ENCODE data around the gene SLC24A3. TPM values are rescaled to one million over a fixed set of nuclear protein-coding genes. Genes with fewer than 3 reads are reported as not detected.

Gene SLC24A3
- total and polyA plus RNA-seq, 4 donors, result 1.9 to 8.4 (median 5.8) TPM

- no peaks in the 10 kb centered on the region for H3K36me3 ChIP-seq (ENCODE audit: control insufficient read depth in 4 of 4, insufficient read depth in 4 of 4, low read length in 4 of 4)
- peak in 1 of 3 donors; percentile 27 for DNase-seq
- 70 to 78% methylated on average over 9 of the region's 9 CpGs for WGBS, 2 donors
- H3K27me3 ChIP-seq (ENCODE audit: control insufficient read depth in 3 of 3, insufficient read depth in 3 of 3, low read length in 2 of 3), result no peaks in the 10 kb centered on the region
- peaks cover 0 to 3% (median under 1%) of the 10 kb centered on the region in 4 donors for H3K9me3 ChIP-seq (ENCODE audit: control insufficient read depth in 4 of 4, insufficient read depth in 3 of 4, low read length in 3 of 4)
- no peak for TF ChIP-seq CTCF (IDR thresholded peaks at IDR 0.05; ENCODE audit: control extremely low read depth, extremely low read depth)
- no peak for ATAC-seq (ENCODE audit: insufficient read depth, low FRiP score)
- no peak overlapping the region for H3K9ac ChIP-seq (ENCODE audit: insufficient read depth in 1 of 2, low read length in 2 of 2)
- peaks cover 0 to 37% (median 5%) of the 10 kb centered on the region in 5 donors for H3K4me1 ChIP-seq (ENCODE audit: control insufficient read depth in 5 of 5, insufficient read depth in 5 of 5, low read length in 5 of 5)
- H3K27ac ChIP-seq (ENCODE audit: low read depth in 1 of 2, low read length in 1 of 2), result no peak overlapping the region
- H3K4me3 ChIP-seq, result no peak overlapping the region
These were observed 210.9 kb downstream of the SLC24A3 start for GRCh38 chr20:19423097-19423899.

GRCh38 chr20:19423900-19424620 is 211.6 kb downstream of the SLC24A3 start:
- Histone ChIP-seq H3K27ac (ENCODE audit: low read depth in 1 of 2, low read length in 1 of 2) (no peak overlapping the region), H3K9me3 (ENCODE audit: control insufficient read depth in 4 of 4, insufficient read depth in 3 of 4, low read length in 3 of 4) (peaks cover 0 to 3% (median under 1%) of the 10 kb centered on the region in 4 donors), H3K36me3 (ENCODE audit: control insufficient read depth in 4 of 4, insufficient read depth in 4 of 4, low read length in 4 of 4) (no peaks in the 10 kb centered on the region), H3K4me3 (no peak overlapping the region), H3K4me1 (ENCODE audit: control insufficient read depth in 5 of 5, insufficient read depth in 5 of 5, low read length in 5 of 5) (peaks cover 0 to 44% (median 6%) of the 10 kb centered on the region in 5 donors), H3K9ac (ENCODE audit: insufficient read depth in 1 of 2, low read length in 2 of 2) (no peak overlapping the region), H3K27me3 (ENCODE audit: control insufficient read depth in 3 of 3, insufficient read depth in 3 of 3, low read length in 2 of 3) (no peaks in the 10 kb centered on the region)
- no peak for ATAC-seq (ENCODE audit: insufficient read depth, low FRiP score)
- TF ChIP-seq CTCF (IDR thresholded peaks at IDR 0.05; ENCODE audit: control extremely low read depth, extremely low read depth), result no peak
- 73 to 75% methylated on average over 8 of the region's 8 CpGs for WGBS, 2 donors
- no peak for DNase-seq

- TF ChIP-seq CTCF (IDR thresholded peaks at IDR 0.05; ENCODE audit: control extremely low read depth, extremely low read depth), result no peak
- Histone ChIP-seq H3K27ac (ENCODE audit: low read depth in 1 of 2, low read length in 1 of 2) (no peak overlapping the region), H3K27me3 (ENCODE audit: control insufficient read depth in 3 of 3, insufficient read depth in 3 of 3, low read length in 2 of 3) (peaks cover 0 to 4% (median 0%) of the 10 kb centered on the region in 3 donors), H3K9me3 (ENCODE audit: control insufficient read depth in 4 of 4, insufficient read depth in 3 of 4, low read length in 3 of 4) (peaks cover 0 to 3% (median under 1%) of the 10 kb centered on the region in 4 donors), H3K4me1 (ENCODE audit: control insufficient read depth in 5 of 5, insufficient read depth in 5 of 5, low read length in 5 of 5) (peaks cover 0 to 57% (median 18%) of the 10 kb centered on the region in 5 donors), H3K4me3 (no peak overlapping the region), H3K9ac (ENCODE audit: insufficient read depth in 1 of 2, low read length in 2 of 2) (no peak overlapping the region), H3K36me3 (ENCODE audit: control insufficient read depth in 4 of 4, insufficient read depth in 4 of 4, low read length in 4 of 4) (no peaks in the 10 kb centered on the region)
- DNase-seq, result peak in 2 of 3 donors; percentile 25 to 33
- 79 to 80% methylated on average over 3 of the region's 3 CpGs for WGBS, 2 donors
- ATAC-seq (ENCODE audit: insufficient read depth, low FRiP score), result no peak
These were observed 213.9 kb downstream of the SLC24A3 start for GRCh38 chr20:19426356-19426755.

All from lung (tissue), 12 donors.